HG03571 (cell line): ENCODE data around the gene CNIH4.
"Not testable (repeated sequence)": the region's sequence is repeated elsewhere in the genome, so short reads cannot be mapped to it uniquely, and the experiment has no call there.

Source experiments
- ATAC-seq: cut with Tn5 transposase; IDR thresholded peaks from one replicate; pipeline ENCODE4 v1.9.1; 2021; ENCODE audit not compliant: unreplicated experiment

CNIH4 gene

DNA sequence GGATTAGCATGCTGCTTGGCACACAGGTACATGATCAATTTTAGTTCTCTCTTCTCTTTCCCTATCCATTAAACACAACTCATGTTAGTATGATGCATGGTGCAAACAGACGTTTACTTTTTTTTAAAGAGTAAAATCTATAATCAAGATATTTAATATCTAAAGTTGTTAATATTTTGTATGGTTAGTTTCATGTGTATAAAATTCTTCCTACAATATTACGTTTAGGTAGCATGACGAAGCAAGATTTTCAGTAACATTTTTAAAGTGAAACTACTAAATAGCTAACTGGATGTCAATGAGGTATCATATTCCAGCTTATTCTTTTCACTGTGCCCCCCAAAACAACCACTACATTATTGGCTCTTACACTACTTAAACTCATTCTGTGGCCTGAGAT, 36.6 kb downstream of the CNIH4 start:
- no peak for ATAC-seq

DNA sequence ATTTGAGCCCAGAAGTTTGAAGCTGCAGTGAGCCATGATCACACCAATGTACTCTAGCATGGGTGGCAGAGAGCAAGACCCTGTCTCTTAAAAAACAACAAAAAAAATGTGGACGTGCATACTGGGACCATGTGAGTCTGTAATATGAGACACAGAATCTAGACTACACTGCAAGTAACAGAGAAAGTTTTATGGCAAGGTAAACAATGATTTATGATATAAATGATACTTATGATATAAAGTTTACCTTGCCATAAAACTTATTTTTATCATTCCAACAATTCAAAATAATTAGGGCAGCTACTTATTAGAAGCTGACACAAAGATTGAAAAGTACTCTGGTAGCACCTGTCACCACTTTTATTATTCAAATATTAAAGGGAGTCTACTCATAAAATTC, 43.2 kb downstream of the CNIH4 start:
- ATAC-seq = no peak

GRCh38 chr1:224402472-224403036, 45.9 kb downstream of the CNIH4 start:
- no peak for ATAC-seq

- no peak for ATAC-seq
Measured at GRCh38 chr1:224404916-224405603, 48.4 kb downstream of the CNIH4 start.

DNA sequence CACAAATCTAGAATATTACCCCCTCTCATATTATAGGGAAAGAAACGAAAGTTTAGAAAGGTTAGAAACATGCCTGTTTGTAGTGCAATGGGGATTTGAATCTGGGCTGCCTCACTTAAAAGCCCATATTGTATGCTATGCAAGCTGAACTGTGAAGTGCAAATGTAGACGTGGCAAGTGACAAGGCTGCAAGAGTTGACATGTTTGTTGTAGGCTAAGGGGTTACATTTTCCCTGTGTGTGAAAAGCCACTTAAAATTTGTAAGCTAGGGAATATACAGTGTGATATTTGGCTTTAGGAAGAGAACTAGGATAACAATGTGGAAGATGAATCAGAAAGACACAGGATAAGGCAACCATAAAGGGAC, 48.9 kb downstream of the CNIH4 start:
- ATAC-seq = no peak

GRCh38 chr1:224406216-224406615, 49.5 kb downstream of the CNIH4 start:
- no peak for ATAC-seq

DNA sequence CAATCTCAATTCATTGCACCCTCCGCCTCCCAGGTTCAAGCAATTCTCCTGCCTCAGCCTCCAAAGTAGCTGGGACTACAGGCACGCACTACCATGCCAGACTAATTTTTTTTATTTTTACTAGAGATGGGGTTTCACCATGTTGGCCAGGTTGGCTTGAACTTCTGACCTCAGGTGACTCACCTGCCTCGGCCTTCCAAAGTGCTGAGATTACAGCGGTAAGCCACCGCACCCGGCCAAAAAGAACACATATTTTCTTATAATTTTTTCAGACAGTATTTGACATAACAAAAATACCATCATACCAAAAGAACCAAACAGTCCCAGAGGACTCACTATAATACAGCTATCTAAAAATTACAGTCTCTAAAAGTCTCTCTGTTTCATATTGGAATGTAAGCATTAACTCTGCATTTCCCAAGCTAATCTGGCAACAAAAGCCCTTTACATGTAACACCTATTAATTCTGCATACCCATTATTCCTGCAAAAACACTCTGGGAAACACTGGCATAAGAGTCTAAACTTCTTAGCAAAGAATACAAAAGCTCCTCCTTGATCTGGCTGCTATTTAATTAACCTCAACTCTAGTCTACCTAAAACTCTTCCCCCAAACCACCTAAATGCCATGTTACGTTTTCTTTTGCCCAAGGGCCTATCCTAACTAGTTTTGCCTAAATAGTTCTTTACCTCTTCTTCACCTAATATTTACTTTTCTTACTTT, 51.1 kb downstream of the CNIH4 start:
- no peak for ATAC-seq

DNA sequence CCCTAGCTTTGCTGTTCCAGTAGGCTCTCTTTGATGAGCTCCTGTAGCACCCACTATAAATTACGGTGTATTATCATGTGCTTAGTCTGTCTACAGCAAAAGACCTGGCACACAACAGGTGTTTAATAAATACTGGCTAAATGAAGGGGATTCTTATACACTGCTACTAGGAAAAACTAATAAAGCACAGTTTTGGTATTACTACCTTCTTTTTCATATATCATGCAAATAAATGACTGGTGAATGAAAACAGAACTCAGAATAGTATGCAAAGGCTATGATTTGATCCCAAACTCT, 51.6 kb downstream of the CNIH4 start:
- ATAC-seq = no peak

DNA sequence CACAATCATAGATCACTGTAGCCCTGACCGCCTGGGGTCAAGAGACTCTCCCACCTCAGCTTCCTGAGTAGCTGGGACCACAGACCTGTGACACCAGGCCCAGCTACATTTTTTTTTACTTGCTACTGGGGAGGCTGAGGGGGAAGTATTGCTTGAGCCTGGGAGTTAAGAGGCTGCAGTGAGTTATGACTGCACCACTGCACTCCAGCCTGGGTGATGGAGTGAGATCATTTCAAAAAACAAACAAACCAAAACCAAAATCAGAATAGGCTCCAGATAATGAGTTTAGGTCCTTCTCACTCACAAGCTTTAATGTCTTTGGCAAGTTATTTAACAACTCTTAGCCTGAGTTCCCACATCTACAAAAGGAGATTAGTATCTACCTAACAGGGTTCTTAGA, 55.1 kb downstream of the CNIH4 start:
- ATAC-seq = no peak

- ATAC-seq = no peak
Measured at GRCh38 chr1:224420106-224420505, 63.4 kb downstream of the CNIH4 start.

DNA sequence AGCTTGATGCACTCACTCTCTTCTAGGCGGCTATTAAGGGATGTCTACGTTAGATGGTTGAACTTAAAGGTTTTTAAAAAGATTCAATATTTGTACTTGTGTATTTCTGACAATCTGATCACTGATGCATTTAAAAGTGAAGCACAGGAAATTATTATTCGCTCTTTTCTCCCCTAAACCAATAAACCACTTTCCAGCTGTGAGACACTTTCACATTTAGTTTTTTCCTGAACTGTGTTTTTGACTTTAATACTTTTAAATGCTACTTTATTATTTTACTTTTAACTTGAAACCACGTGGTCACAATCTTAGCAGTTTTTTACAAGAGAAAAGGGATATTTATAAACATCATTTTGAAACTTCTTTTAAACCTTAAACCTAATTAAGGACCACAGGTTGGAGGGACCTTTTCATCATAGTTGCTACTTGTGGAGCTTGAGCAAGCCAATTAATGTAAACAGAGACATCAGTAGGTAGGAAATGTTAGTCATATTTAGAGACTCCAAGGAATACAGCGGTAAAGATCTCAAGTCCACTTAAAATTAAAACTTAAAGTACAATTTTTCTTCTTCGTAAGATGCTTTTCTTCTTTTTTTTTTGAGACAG, 68.7 kb downstream of the CNIH4 start:
- no peak for ATAC-seq

GRCh38 chr1:224426869-224427268, 70.2 kb downstream of the CNIH4 start:
- ATAC-seq = not testable (repeated sequence)

GRCh38 chr1:224427346-224427745, 70.7 kb downstream of the CNIH4 start:
- ATAC-seq = no peak

GRCh38 chr1:224428713-224429112, 72.0 kb downstream of the CNIH4 start:
- ATAC-seq = not testable (repeated sequence)
